HUES6 (cell line): ENCODE data around the gene GNAI3.
A peak's percentile ranks its signal among the peaks of the same experiment; 100 is the strongest.

Source experiments
- H3K27ac ChIP-seq: 2 replicates; pipeline ENCODE4 v1.7.0; 2013; ENCODE audit warnings: low read depth, mild to moderate bottlenecking, low read length, inconsistent platforms
- H3K27me3 ChIP-seq: 2 replicates; pipeline ENCODE4 v1.6.1; 2013; ENCODE audit warnings: low read length; ENCODE audit not compliant: control insufficient read depth, insufficient read depth
- H3K36me3 ChIP-seq: 2 replicates; pipeline ENCODE4 v1.6.1; 2013; ENCODE audit warnings: low read length; ENCODE audit not compliant: control insufficient read depth, insufficient read depth
- H3K4me1 ChIP-seq: 2 replicates; pipeline ENCODE4 v1.6.1; 2013; ENCODE audit warnings: low read length; ENCODE audit not compliant: control insufficient read depth, insufficient read depth
- H3K4me3 ChIP-seq: 2 replicates; pipeline ENCODE4 v1.5.1; 2013; ENCODE audit warnings: low read depth, low read length
- H3K9ac ChIP-seq: one replicate; pipeline ENCODE4 v1.6.1; 2013; ENCODE audit warnings: mild to moderate bottlenecking, low read length
- H3K9me3 ChIP-seq: 2 replicates; pipeline ENCODE4 v1.6.1; 2013; ENCODE audit warnings: low read depth, low read length; ENCODE audit not compliant: control insufficient read depth, insufficient read depth

GNAI3 gene

DNA sequence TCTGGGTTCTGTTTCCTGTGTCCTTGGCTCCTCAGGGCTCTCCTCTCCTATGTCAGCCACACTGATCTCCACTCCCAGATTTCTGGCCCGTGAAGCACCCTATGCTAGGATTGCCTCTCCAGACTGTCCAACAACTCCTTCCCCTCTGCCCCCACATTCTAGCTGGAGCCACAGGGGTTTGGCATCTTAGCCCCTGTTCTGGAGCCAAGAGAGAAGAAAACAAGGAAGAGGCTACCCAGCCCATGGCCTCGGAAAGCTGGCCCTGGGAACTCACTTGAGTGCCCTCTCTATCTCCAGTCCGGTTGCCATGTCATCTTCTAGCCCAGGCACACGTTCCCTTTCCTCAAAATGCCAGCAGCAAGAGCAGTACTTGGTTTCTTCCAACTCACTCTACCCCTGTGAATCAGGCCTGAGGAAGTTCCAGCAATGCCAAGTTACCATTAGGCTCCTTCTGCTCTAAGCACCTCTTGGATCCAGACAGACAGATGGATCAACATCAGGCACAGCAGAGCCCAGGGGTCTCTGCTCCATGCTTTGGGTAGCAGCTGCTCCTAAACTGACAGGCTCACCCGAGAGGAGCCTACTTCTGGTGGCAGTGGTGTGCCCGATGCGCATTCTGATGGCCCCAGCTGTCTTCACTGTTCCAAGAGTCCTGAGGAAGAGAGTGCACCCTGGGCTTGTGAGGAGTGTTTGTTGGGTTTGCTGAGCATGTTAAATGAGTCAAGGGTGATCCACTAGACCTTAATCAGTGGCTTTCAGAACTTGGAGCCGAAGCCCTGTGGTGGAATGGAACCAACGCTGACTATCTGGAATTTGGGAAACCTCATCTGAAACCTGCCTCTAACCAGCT lies 20.3 kb upstream of the GNAI3 start:
- H3K27ac ChIP-seq: no peak overlapping the region
- H3K4me1 ChIP-seq: no peaks in the 10 kb centered on the region
- no peaks in the 10 kb centered on the region for H3K27me3 ChIP-seq
- no peaks in the 10 kb centered on the region for H3K36me3 ChIP-seq
- no peaks in the 10 kb centered on the region for H3K9me3 ChIP-seq
- no peak overlapping the region for H3K4me3 ChIP-seq
- H3K9ac ChIP-seq: no peak overlapping the region

DNA sequence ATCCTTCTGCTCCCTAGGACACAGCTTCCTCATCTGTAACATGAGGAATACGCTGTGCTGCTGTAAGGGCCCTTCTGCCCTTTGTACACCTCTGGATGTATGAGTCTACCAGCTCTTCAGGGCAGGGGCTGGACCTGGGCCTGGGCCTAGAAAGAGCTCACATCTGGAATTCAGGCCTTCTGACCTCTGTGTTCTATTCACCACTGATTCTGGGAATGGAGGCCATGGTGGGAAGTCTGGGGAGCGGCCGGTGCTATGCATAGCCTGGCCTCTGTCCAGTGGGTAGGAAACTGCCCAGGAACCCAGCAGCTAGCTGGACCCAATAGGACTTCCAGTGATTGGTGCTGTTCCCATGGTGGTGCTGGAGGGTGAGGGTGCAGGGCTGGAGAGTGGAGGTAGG lies 19.7 kb upstream of the GNAI3 start:
- no peak overlapping the region for H3K27ac ChIP-seq
- H3K4me1 ChIP-seq: no peaks in the 10 kb centered on the region
- no peaks in the 10 kb centered on the region for H3K36me3 ChIP-seq
- no peaks in the 10 kb centered on the region for H3K9me3 ChIP-seq
- no peak overlapping the region for H3K9ac ChIP-seq
- no peaks in the 10 kb centered on the region for H3K27me3 ChIP-seq
- H3K4me3 ChIP-seq: no peak overlapping the region

DNA sequence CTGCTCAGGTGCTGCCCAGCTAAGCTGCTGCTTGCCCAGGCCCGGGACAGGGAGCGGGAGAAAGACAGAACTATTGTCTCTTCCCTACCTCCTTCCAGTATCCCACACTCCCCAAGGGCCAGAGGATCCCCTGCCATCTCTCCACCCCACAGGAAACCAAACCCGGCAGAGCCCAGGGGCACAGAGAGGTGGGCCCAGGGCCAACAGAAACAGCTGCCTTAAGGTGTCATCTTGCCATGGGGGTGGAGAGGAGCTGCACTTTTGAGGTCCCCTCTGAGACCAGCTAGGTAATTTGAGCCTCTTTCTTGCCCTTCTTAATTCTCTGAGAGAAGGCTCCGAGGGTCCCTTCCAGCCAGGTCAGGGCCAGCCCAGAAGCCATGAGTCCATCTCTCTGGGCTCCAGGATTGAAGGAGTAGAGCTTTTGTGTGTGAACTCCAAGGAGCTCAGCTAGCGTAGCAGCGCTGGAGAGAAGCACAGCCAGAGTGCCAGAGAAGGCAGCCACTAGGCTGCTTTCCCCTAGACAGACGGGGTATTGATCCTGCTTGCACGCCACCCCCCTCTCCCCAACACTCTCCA lies 18.4 kb upstream of the GNAI3 start:
- Histone ChIP-seq H3K4me1 (no peaks in the 10 kb centered on the region), H3K27ac (no peak overlapping the region)

DNA sequence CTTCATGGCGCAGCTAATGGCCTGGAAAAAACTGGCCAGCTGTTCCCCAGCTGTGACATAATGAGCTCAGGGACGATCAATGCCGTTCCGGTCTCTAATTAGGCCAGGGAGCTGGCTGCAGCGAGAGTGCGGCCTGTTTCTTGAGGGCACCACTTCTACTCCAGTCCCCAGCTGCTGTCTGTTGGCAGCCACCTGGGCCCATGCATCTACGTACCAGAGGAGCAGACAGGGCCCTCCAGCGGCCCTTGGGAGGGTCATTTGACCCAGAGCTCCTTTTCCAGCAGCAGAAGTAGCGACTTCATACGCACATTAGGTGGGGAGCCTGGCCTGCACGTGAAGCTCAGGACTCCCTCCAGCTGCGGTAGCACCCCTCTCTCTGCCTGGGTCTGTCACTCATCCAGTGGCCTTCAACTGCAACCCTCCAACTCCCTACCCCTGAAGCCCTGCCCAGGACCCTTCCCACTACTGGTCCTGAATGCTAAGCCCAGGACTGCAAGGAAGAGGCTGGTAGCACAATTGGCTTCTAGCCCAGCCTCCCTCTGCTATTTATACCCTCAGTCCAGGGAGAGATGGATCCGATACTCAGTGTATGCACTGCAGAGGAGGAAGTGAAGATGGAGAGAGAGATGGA lies 17.8 kb upstream of the GNAI3 start:
- H3K4me3 ChIP-seq: no peak overlapping the region
- H3K36me3 ChIP-seq: no peaks in the 10 kb centered on the region
- no peak overlapping the region for H3K9ac ChIP-seq
- H3K4me1 ChIP-seq: no peaks in the 10 kb centered on the region
- H3K27me3 ChIP-seq: no peaks in the 10 kb centered on the region
- H3K9me3 ChIP-seq: no peaks in the 10 kb centered on the region
- H3K27ac ChIP-seq: no peak overlapping the region

More for the DNA sequence above, 18.4 kb upstream of the GNAI3 start:
- Histone ChIP-seq H3K27me3 (no peaks in the 10 kb centered on the region), H3K9me3 (no peaks in the 10 kb centered on the region), H3K36me3 (no peaks in the 10 kb centered on the region), H3K9ac (no peak overlapping the region), H3K4me3 (no peak overlapping the region)

DNA sequence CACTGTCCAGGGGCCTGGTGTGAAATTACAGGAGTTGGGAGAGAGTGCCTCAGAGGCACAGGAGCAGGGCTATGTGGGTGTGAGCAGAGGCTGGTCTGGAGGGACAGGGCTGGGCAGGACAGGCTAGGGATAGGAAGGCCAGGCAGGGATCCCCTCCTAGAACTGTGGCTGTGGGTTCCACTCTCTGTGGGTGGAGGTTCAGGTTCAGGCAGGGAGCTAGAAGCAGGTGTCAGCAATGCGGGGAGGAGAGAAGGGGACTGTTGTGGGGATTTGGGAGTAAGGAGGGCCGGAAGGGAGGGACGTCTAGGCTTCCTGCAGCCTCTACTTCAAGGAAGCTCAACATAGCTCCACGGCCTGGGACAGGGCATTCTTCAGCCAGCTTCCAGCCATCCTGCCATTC lies 17.0 kb upstream of the GNAI3 start:
- Histone ChIP-seq H3K4me1 (no peaks in the 10 kb centered on the region), H3K27ac (no peak overlapping the region), H3K36me3 (no peaks in the 10 kb centered on the region), H3K9ac (no peak overlapping the region), H3K27me3 (no peaks in the 10 kb centered on the region), H3K4me3 (no peak overlapping the region), H3K9me3 (no peaks in the 10 kb centered on the region)

DNA sequence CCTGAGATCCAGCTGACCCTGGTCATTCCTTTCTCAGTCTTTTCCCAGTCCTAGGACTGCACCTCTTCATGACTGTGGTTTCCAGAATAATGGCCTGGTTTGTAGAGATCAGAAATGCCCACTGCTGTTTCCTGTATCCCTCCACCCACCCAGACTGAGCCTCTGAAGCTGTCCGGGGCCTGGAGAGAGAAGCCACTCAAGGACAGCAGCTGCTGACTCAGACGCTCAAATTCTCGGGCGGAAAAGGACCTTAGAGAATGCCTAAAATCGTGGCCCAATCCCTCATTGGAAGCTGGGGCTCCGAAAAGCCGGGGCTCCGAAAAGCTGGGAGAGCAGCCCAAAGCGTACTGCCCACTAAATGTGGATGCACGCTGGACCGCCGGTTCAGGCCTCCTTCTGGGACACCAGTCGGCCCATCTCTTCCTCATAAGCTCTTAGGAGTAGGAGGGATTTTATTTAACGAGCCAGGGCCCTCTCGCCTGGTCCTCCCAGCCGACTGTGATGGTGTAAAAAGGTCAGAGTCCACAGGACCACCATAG lies 16.5 kb upstream of the GNAI3 start:
- Histone ChIP-seq H3K27me3 (no peaks in the 10 kb centered on the region), H3K27ac (no peak overlapping the region), H3K9me3 (no peaks in the 10 kb centered on the region), H3K9ac (no peak overlapping the region), H3K4me1 (no peaks in the 10 kb centered on the region), H3K4me3 (no peak overlapping the region), H3K36me3 (no peaks in the 10 kb centered on the region)

DNA sequence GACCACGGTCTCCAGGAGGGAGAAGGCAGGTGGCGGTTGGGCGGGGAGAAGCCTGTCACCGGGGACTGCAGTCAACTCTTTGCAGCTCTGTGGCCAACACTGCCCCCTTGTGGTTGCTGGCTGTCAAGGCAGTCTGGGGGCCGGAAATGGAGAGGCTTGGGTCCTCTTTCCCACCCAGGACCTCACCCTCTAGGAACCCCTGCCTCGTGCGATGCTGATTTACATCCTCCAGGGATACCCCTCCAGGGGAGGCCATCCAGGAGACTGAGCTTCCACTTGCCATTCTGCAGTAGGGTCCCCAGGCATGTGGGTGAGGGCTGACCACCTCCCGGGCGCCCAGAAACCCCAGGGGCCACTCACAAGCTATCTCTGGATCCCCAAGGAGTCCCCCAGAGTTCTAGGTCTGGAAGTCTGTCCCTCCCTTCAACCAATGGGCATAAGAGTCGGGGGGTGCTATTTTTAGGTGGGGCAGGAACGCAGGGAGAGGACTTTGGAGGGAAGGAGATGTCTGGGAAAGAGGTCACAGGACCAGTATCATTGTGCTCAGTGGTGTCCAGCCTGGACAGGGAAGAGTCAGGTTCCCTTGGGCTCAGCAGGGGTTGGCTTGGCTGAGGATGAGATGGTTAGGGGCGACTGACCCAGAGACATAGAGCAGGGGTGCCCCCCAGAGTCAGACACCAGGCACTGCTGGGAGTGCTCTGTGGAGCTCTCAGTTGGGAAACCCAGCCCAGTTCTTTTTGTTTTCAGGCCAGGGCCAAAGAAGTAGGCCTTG lies 15.9 kb upstream of the GNAI3 start:
- Histone ChIP-seq H3K27ac (no peak overlapping the region), H3K9me3 (no peaks in the 10 kb centered on the region), H3K27me3 (no peaks in the 10 kb centered on the region), H3K4me3 (peak overlapping the region; percentile 12; the same call in 1 of the 2 replicates), H3K4me1 (no peaks in the 10 kb centered on the region), H3K36me3 (no peaks in the 10 kb centered on the region), H3K9ac (no peak overlapping the region)

DNA sequence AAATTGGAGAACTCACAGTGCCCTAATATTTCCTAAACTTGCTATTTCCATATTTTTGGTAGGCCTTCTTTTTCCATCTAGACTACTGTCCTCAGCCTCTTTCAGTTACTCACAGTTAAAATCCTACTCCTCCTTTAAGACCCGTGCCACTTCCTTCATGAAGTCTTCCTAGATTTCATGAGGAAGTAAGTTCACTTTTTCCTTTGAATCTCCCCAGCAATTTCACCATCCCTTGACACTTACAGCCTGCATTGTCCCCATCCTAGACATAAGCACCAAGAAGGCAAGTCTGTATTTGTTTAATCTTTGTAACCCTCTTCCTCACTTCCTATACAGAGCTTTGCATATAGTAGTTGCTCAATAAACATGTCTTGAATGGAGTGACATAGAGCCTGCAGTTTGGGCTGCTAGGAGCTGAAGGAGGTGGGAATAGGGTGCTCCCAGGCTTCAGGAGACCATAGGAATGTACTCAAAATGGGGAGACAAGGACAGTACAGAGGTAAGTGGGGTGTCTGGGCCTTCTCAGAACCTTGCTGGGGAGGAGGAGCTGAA lies 14.0 kb upstream of the GNAI3 start:
- no peak overlapping the region for H3K4me3 ChIP-seq
- H3K36me3 ChIP-seq: no peaks in the 10 kb centered on the region
- no peaks in the 10 kb centered on the region for H3K4me1 ChIP-seq

DNA sequence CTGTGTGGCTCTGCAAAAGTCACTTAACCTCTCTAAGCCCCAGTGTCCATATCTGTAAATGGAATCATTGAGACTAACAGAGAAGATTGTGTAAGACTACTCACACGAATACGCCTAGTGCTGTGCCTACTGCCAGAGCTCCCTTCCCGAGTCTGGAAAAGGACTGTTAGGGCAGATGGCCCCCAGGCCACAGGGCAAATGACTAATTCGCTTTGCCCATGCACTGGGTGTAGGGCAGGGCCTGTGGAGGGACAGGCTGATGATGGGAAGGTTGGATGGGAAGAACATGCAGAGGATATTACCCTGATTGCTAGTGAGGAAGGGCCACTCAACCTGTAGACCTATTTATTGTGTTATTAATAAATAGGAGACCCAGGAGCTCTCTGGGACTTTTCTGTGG lies 12.9 kb upstream of the GNAI3 start:
- H3K4me1 ChIP-seq: peaks cover 3% of the 10 kb centered on the region; the same call in 1 of the 2 replicates
- no peaks in the 10 kb centered on the region for H3K9me3 ChIP-seq
- H3K9ac ChIP-seq: no peak overlapping the region
- H3K27ac ChIP-seq: no peak overlapping the region
- no peaks in the 10 kb centered on the region for H3K27me3 ChIP-seq
- no peaks in the 10 kb centered on the region for H3K36me3 ChIP-seq
- no peak overlapping the region for H3K4me3 ChIP-seq

More for the DNA sequence above, 14.0 kb upstream of the GNAI3 start:
- Histone ChIP-seq H3K27ac (no peak overlapping the region), H3K9me3 (no peaks in the 10 kb centered on the region), H3K27me3 (no peaks in the 10 kb centered on the region), H3K9ac (no peak overlapping the region)

DNA sequence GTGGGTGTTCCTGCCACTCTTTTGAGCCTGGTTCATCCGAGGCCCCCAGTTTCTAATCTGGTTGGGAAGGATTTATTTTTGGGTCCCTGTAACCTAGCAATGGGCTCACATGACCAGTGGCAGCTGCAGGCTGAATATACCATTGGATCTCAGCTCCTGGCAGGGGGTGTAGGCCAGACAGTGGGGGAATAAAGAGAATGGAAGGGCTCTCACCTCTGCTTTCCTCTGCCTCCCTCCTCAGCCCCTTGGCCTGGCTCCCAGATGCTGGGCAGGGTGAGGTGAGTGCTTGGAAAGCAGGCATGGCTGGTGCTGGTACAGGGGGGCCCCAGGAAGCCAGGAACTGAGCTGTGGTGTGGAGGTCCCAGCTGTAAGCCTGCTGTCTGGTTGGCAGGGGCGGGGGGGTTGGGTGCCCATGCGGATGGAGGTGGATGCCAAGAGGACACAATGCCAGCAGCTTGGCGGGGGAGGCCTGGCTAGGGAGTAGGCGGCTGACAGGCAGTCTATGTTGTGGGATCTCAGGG lies 12.4 kb upstream of the GNAI3 start:
- Histone ChIP-seq H3K9me3 (no peaks in the 10 kb centered on the region), H3K36me3 (no peaks in the 10 kb centered on the region), H3K4me1 (peaks cover 3% of the 10 kb centered on the region; the same call in 1 of the 2 replicates), H3K9ac (no peak overlapping the region), H3K27ac (no peak overlapping the region), H3K4me3 (no peak overlapping the region), H3K27me3 (peaks cover 3% of the 10 kb centered on the region; the same call in 1 of the 2 replicates)
